Ishikawa (cell line): Measurements from ENCODE around the gene SMARCE1.

ENCODE experiments used
- CEBPB ChIP-seq: IDR thresholded peaks from 2 replicates; pipeline ENCODE4 v1.6.1; 2012
- CREB1 ChIP-seq: IDR thresholded peaks from 2 replicates; pipeline ENCODE4 v1.6.1; 2012; ENCODE audit warnings: low read depth
- EGR1 ChIP-seq: IDR thresholded peaks from 2 replicates; pipeline ENCODE4 v1.6.1; 2012
- EP300 ChIP-seq: IDR thresholded peaks from 2 replicates; pipeline ENCODE4 v1.6.1; 2012; ENCODE audit warnings: borderline replicate concordance
- FOXM1 ChIP-seq: IDR thresholded peaks from 2 replicates; pipeline ENCODE4 v1.6.1; 2012; ENCODE audit warnings: low read depth, borderline replicate concordance
- NFIC ChIP-seq: IDR thresholded peaks from 2 replicates; pipeline ENCODE4 v1.6.1; 2012
- RAD21 ChIP-seq: IDR thresholded peaks from 2 replicates; pipeline ENCODE4 v1.6.1; 2012; ENCODE audit warnings: low read depth
- TAF1 ChIP-seq: IDR thresholded peaks from 2 replicates; pipeline ENCODE4 v1.6.1; 2012; ENCODE audit warnings: low read depth, mild to moderate bottlenecking
- TCF12 ChIP-seq: IDR thresholded peaks from 2 replicates; pipeline ENCODE4 v1.6.1; 2012; ENCODE audit warnings: low read depth
- TEAD4 ChIP-seq: IDR thresholded peaks from 2 replicates; pipeline ENCODE4 v1.6.1; 2012
- YY1 ChIP-seq: IDR thresholded peaks from 2 replicates; pipeline ENCODE4 v1.6.1; 2012; ENCODE audit warnings: low read depth
- ZBTB7A ChIP-seq: IDR thresholded peaks from 2 replicates; pipeline ENCODE4 v1.6.1; 2012; ENCODE audit warnings: low read depth
- TF ChIP-seq, protein P1 (sequence below): IDR thresholded peaks from 2 replicates; pipeline ENCODE4 v1.6.1; 2012; ENCODE audit warnings: low read depth, mild to moderate bottlenecking
- TF ChIP-seq, protein P2 (sequence below): IDR thresholded peaks from 2 replicates; pipeline ENCODE4 v1.6.1; 2012
- TF ChIP-seq, protein P3 (sequence below): IDR thresholded peaks from 2 replicates; pipeline ENCODE4 v1.6.1; 2012

SMARCE1 gene

DNA sequence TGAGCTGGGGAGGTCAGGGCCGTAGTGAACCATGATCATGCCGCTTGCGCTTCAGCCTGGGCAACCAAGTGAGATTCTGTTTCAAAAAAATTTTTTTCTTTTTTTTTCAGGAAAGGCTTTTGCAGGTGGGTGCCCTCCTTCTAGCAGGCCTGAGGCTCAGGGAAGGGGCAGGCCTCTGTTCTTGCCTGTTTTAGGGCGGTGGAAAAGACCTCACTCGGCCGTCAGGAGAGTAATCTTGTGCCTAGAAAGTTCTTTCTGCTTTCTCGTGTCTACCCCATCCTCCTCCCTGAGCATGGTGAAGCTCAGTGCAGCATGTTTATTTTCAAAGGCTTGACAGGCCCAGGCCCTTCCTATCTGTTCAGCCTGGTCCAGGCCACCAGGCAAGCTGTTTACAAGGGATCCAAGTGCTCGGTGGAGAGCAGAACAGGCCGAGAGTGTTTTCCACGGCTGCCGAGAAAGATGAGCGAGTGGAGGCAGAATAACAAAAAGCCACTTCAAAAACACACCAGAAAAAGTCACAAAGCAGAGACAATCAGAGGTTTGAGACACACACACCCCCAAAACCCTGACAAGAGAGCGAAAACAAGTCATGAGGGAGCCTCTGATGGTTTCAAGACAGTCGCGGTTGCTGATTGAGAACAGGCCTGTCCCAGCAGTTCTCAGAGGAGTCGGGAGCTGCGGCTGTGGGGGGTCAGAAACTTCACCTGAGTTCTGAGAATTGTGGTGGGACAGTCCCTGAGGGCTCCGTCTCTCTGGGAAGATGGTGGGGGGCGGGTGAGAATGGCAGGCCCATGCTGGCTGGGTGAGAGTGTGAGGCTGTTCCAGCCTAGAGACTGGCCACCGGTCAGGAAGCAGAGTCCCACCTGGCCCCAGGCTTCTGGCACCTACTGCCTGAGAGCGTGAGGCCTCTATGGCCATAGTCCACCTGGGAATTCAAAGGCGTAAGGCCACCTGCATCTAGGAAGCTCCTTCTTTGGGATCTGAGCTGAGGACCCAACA, 44.9 kb downstream of the SMARCE1 start:
- TF ChIP-seq CREB1 (no peak), EP300 (no peak)

DNA sequence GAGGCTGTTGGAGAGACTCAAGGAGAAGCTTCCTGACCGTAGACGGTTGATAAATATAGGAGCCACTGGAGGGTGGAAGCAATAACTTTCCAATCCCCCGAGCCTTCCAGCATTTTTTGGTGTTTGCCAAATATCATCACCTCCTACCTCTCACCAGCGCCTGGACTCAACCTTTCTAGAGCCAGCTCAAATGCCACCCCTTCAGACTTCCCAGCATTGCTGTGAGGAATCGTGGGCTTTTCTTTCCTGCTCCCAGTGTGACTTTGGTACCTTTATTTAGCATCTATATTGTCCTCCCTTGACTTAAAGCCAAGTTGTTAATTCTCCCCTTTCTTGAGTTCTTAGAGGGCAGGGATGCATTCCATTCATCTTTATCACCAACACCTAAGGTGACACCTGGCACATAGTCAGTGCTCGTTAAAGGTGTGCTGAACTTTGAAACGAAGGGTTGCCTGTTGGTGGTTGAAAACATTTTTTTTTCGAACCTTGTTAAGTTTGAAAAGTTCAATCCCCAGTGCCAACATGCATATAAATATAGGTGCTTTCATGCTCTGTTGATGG, 47.1 kb downstream of the SMARCE1 start:
- TF ChIP-seq, protein P1, sequence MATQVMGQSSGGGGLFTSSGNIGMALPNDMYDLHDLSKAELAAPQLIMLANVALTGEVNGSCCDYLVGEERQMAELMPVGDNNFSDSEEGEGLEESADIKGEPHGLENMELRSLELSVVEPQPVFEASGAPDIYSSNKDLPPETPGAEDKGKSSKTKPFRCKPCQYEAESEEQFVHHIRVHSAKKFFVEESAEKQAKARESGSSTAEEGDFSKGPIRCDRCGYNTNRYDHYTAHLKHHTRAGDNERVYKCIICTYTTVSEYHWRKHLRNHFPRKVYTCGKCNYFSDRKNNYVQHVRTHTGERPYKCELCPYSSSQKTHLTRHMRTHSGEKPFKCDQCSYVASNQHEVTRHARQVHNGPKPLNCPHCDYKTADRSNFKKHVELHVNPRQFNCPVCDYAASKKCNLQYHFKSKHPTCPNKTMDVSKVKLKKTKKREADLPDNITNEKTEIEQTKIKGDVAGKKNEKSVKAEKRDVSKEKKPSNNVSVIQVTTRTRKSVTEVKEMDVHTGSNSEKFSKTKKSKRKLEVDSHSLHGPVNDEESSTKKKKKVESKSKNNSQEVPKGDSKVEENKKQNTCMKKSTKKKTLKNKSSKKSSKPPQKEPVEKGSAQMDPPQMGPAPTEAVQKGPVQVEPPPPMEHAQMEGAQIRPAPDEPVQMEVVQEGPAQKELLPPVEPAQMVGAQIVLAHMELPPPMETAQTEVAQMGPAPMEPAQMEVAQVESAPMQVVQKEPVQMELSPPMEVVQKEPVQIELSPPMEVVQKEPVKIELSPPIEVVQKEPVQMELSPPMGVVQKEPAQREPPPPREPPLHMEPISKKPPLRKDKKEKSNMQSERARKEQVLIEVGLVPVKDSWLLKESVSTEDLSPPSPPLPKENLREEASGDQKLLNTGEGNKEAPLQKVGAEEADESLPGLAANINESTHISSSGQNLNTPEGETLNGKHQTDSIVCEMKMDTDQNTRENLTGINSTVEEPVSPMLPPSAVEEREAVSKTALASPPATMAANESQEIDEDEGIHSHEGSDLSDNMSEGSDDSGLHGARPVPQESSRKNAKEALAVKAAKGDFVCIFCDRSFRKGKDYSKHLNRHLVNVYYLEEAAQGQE, result no peak
- TF ChIP-seq TCF12 (no peak), NFIC (0 out of 2 replicates have a peak, but pooled peaks have one; percentile 29)

DNA sequence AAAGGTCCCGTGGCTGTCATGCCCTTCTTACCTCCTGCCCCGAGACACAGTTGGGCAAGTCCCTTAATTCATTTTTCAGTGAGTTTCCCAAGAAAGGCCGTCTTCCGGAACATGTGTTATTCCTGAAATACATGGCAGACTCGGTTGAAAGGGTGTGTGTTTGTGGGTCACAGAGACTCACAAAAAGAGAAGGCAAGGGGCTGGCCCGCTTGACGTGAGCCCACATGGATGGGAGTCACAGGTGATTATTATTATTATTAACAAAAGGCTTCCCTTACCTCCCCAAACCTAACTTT, 48.2 kb downstream of the SMARCE1 start:
- TF ChIP-seq TCF12 (no peak), FOXM1 (no peak), CREB1 (no peak), TAF1 (no peak), ZBTB7A (no peak), NFIC (no peak), EGR1 (no peak), YY1 (no peak), EP300 (no peak), TEAD4 (no peak), RAD21 (no peak), CEBPB (no peak)
- TF ChIP-seq, protein P1, result no peak
- TF ChIP-seq, protein P2, sequence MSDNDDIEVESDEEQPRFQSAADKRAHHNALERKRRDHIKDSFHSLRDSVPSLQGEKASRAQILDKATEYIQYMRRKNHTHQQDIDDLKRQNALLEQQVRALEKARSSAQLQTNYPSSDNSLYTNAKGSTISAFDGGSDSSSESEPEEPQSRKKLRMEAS, result no peak
- TF ChIP-seq, protein P3, sequence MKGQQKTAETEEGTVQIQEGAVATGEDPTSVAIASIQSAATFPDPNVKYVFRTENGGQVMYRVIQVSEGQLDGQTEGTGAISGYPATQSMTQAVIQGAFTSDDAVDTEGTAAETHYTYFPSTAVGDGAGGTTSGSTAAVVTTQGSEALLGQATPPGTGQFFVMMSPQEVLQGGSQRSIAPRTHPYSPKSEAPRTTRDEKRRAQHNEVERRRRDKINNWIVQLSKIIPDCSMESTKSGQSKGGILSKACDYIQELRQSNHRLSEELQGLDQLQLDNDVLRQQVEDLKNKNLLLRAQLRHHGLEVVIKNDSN, result no peak

DNA sequence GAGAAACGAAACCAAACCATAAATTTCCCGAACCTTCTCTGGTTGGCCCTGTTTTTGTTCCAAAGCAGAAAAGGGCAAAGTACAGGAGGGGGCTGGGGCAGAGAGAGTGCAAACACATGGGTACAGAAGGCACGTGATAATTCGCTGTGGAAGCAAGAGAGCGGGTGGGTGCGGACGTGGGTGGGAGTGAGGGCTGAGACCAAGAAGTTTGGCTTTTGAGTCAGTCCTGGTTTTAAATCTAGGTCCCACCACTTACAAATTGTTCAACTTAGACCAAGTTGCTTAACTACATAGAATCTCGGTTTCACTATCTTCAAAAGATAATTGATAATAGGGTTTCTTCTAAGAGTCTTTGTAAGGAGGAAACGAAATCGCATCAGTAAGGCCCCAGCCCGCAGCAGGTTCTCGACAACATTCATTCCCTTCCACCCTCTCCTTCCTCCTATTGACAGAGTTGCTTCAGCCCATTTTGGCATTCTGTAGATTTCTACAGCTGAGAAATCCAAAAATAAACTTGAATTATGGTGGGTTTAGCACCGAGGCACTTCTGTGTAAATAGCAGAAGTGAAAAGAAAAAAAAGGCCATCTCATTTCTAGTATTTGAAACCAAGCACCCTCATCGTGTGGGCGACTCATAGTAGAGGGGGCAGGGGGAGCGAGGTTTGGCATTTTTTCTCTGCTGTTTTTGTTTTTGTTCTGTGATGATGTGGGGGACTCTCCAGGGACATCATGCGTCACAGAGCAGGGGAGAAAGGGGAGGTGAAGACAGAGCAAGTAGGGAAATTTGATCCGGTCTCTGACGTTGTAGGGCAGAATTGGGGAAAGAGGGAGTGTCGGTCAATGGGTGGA, 48.8 kb downstream of the SMARCE1 start:
- TF ChIP-seq, protein P2, result no peak
- TF ChIP-seq, protein P3, result no peak
- no peak for TF ChIP-seq YY1
- TF ChIP-seq ZBTB7A, result no peak
- no peak for TF ChIP-seq EGR1
- TF ChIP-seq TAF1, result no peak
- no peak for TF ChIP-seq NFIC
- TF ChIP-seq CEBPB, result no peak
- TF ChIP-seq FOXM1, result no peak
- TF ChIP-seq RAD21, result no peak
- no peak for TF ChIP-seq TCF12
- no peak for TF ChIP-seq TEAD4
- no peak for TF ChIP-seq EP300
- TF ChIP-seq CREB1, result no peak
- TF ChIP-seq, protein P1, result no peak
